HFFc6 (cell line): ENCODE results near the gene SPA17. TPM values are rescaled to one million over a fixed set of nuclear protein-coding genes. Genes with fewer than 3 reads are reported as not detected.

ENCODE experiments used
- DNase-seq: peaks from one replicate; pipeline ENCODE4 v3.0.0-alpha.2; 2018
- H3K27ac Mint-ChIP-seq: 2 replicates; pipeline ENCODE4 v1.8.0; 2020; ENCODE audit warnings: mild to moderate bottlenecking, mixed read lengths
- H3K27me3 Mint-ChIP-seq: 2 replicates; pipeline ENCODE4 v1.8.0; 2021; ENCODE audit warnings: mild to moderate bottlenecking, moderate library complexity, mixed read lengths; ENCODE audit not compliant: insufficient read depth
- H3K36me3 Mint-ChIP-seq: 2 replicates; pipeline ENCODE4 v1.8.0; 2021; ENCODE audit warnings: low read depth, mixed read lengths
- H3K4me1 Mint-ChIP-seq: 2 replicates; pipeline ENCODE4 v1.8.0; 2020; ENCODE audit warnings: low read depth, mixed read lengths
- H3K4me3 Mint-ChIP-seq: 2 replicates; pipeline ENCODE4 v1.8.0; 2020; ENCODE audit warnings: mild to moderate bottlenecking, moderate library complexity, mixed read lengths
- H3K9me3 Mint-ChIP-seq: 2 replicates; pipeline ENCODE4 v1.8.0; 2020; ENCODE audit warnings: mild to moderate bottlenecking, mixed read lengths
- total RNA-seq, 6 experiments: library from RNA; stranded (reverse); fragmentation: NEBNext Ultra II Directional; extraction: Animal tissue kit (Norgen Biotek cat#: 25700); gene quantifications; 2 replicates in 1 of 6; 3 replicates in 5 of 6; pipeline ENCODE4 v1.2.3, GENCODE V29; 2021
- TF ChIP-seq, protein P1 (sequence below): fragments of 200-600 bp; sonication (generic); IDR thresholded peaks from 2 replicates; pipeline ENCODE4 v1.5.0; 2021; ENCODE audit warnings: antibody characterized with exemption, mild to moderate bottlenecking

Gene SPA17
- total RNA-seq, 6 experiments from 2014 or later, result 5.0 to 10.2 (median 9.1) TPM

DNA sequence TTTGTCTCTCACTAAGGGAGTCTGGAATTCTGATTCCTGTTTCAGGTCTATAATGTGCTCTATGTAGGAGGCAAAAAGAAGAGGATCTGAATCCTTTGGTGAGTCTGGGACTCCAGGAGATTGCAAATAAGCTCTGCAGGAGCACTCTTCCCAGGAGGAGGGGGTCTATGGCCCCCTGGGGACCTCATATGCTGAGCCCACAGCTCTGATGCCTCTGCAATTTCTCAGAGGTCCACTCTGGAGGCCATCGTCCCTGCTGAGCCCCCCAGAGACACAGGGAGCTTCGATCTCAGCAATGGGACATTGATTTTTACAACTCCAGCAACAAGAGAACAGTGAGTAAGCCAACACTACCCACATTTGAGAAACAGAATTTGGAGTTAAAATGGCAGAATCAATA is 45.8 kb downstream of the SPA17 start:
- peaks cover 63% of the 10 kb centered on the region for H3K27me3 Mint-ChIP-seq
- H3K27ac Mint-ChIP-seq, result no peak overlapping the region
- H3K4me3 Mint-ChIP-seq, result no peak overlapping the region
- no peaks in the 10 kb centered on the region for H3K36me3 Mint-ChIP-seq
- no peak for DNase-seq
- H3K9me3 Mint-ChIP-seq, result no peaks in the 10 kb centered on the region
- TF ChIP-seq, protein P1, sequence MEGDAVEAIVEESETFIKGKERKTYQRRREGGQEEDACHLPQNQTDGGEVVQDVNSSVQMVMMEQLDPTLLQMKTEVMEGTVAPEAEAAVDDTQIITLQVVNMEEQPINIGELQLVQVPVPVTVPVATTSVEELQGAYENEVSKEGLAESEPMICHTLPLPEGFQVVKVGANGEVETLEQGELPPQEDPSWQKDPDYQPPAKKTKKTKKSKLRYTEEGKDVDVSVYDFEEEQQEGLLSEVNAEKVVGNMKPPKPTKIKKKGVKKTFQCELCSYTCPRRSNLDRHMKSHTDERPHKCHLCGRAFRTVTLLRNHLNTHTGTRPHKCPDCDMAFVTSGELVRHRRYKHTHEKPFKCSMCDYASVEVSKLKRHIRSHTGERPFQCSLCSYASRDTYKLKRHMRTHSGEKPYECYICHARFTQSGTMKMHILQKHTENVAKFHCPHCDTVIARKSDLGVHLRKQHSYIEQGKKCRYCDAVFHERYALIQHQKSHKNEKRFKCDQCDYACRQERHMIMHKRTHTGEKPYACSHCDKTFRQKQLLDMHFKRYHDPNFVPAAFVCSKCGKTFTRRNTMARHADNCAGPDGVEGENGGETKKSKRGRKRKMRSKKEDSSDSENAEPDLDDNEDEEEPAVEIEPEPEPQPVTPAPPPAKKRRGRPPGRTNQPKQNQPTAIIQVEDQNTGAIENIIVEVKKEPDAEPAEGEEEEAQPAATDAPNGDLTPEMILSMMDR, result no peak
- H3K4me1 Mint-ChIP-seq, result peaks cover 14% of the 10 kb centered on the region

DNA sequence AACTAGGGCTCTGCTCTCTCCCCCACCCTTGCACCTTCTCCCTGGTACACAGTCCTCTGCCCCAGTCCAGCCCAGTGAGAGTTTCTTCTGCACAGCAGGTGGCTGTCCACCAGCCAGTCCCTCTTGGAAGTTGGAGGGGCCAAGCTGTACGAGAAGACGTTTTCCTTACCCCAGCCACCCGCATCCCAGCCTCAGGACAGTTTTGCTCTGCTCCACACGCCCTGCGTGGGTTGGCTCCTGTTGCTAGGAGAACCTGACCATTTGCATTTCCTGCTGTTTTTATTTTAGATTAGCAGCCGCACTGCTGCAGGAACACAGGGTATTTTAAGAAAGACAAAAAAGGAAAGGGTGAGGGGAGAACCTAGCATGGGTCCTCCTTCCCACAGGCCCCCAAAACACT is 48.5 kb downstream of the SPA17 start:
- Mint-ChIP-seq H3K9me3 (no peaks in the 10 kb centered on the region), H3K4me1 (peaks cover 25% of the 10 kb centered on the region), H3K36me3 (no peaks in the 10 kb centered on the region), H3K27ac (no peak overlapping the region), H3K4me3 (no peak overlapping the region), H3K27me3 (peaks cover 58% of the 10 kb centered on the region)
- no peak for DNase-seq
- TF ChIP-seq, protein P1, result no peak

DNA sequence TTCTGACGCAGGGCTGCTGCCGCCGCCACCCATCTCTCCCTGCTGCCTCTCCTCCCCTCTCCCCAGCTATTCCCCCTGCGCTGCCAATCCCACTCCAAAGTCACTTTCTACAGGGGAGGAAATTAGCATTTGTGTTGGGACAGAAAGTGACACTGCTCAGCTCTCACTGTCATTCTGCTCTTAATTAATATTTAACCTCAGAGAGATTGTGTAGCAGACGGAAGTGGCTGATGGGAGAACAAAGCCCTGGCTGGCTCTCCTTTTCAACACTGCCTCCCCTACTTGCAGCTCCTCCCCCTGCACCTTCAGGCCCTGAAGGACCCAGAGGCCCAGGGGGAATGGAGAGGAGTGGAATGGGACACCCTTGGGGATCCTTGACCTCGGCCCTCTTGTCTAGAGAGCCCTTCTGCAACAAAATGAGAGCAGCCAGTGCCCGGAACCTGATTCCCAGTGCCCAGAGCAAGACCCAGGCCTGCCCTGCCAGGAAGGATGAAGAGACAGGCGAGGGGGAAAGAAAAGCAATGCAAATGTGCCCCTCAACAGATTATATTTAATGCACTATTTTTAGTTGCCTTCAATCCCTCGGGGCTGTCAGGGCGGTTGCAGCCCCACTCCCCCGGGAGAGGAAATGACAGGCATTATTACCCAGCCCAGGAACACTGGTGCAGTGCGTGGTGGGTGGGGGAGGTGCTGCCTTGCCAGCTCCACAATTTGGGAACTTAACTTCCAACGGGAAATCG is 51.4 kb downstream of the SPA17 start:
- no peaks in the 10 kb centered on the region for H3K36me3 Mint-ChIP-seq
- H3K9me3 Mint-ChIP-seq, result no peaks in the 10 kb centered on the region
- TF ChIP-seq, protein P1, result no peak
- peaks cover 44% of the 10 kb centered on the region for H3K27me3 Mint-ChIP-seq
- peaks cover 16% of the 10 kb centered on the region for H3K4me1 Mint-ChIP-seq
- H3K27ac Mint-ChIP-seq, result no peak overlapping the region
- DNase-seq, result no peak
- H3K4me3 Mint-ChIP-seq, result no peak overlapping the region

DNA sequence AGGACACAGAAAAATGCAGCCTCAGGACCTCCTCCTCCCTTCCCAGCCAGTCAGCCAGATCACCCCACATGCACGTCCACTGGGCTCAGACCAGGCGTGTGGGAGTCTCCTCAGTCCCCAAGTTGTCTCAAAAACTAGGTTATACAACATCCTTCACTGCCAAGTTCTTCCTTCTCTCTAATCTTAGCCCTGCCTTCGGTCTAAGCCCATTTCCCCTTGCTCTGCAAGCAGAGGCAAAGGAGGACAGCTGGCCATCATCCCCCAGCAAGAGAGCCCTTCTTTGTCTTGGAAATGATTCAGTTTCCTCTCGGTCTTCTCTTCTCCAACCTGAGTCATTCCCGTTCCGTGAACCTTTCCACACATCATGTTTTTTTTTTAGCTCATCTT is 52.0 kb downstream of the SPA17 start:
- no peak for DNase-seq
- TF ChIP-seq, protein P1, result no peak
- no peaks in the 10 kb centered on the region for H3K9me3 Mint-ChIP-seq
- peaks cover 16% of the 10 kb centered on the region for H3K4me1 Mint-ChIP-seq
- H3K27me3 Mint-ChIP-seq, result peaks cover 43% of the 10 kb centered on the region
- no peak overlapping the region for H3K27ac Mint-ChIP-seq
- no peaks in the 10 kb centered on the region for H3K36me3 Mint-ChIP-seq
- H3K4me3 Mint-ChIP-seq, result peak overlapping the region; percentile 60

DNA sequence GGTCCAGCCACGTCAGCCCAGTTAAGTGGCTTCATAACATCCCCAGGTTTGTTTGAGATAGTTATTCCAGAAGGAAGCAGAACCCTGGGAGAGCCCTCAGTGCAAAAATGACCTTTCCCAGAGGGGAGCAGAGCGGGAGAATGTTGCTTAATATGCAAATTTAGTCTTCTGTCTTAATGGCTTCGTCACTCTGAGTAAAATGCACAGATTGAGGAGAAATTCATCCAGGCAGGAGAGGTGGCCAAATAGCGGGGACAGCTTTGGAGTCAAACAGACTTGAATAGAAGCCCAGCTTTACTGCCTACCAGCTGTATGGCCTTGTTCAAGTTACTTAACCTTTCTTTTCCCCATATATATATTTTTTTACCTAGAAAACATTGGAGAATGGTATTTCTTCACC is 53.8 kb downstream of the SPA17 start:
- H3K36me3 Mint-ChIP-seq, result no peaks in the 10 kb centered on the region
- peaks cover 40% of the 10 kb centered on the region for H3K27me3 Mint-ChIP-seq
- no peak overlapping the region for H3K4me3 Mint-ChIP-seq
- no peak for DNase-seq
- TF ChIP-seq, protein P1, result no peak
- H3K27ac Mint-ChIP-seq, result no peak overlapping the region
- no peaks in the 10 kb centered on the region for H3K9me3 Mint-ChIP-seq
- H3K4me1 Mint-ChIP-seq, result peaks cover 16% of the 10 kb centered on the region
